ENCODE results near the gene PRKCH. TPM values are rescaled to one million over a fixed set of nuclear protein-coding genes. Genes with fewer than 3 reads are reported as not detected.
"Not testable (repeated sequence)": the region's sequence is repeated elsewhere in the genome, so short reads cannot be mapped to it uniquely, and the experiment has no call there.

The PRKCH gene
- total RNA-seq, 3 donors from 2014 or later (not counting 1 experiment from before 2014, with no cell fraction given): 610 to 756 (median 618) TPM

DNA sequence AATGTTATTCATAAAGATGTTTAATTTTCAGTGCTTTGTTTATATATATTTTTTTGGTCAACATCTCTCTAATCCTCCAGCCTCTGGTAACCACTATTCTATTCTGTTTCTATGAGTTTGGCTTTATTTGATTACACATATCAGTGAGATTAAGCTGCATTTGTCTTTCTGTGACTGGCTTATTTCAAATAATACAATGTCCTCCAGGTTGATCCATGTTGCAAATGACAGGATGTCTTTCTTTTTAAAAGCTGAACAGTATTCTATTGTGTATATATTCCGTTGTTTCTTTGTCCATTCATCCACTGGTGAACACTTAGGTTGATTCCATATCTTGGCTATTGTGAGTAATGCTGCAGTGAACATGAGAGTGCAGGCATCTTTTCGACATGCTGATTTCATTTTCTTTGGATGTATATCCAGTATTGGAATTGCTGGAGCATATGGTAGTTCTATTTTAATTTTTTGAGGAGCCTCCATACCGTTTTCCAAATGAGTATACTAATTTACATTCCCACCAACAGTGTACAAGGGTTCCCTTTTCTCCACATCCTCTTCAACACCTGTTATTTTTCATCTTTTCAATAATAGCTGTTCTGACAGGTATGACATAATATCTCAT is 142.4 kb downstream of the PRKCH start:
- intact Hi-C loops (cut with micrococcal nuclease): no loop called here
- Mint-ChIP-seq H3K27me3 (ENCODE audit: low read depth in 2 of 2) (no peaks in the 10 kb centered on the region), H3K4me3 (no peak overlapping the region), H3K9me3 (peaks cover 0 to 2% of the 10 kb centered on the region in 2 donors), H3K36me3 (peaks cover 25% of the 10 kb centered on the region), H3K4me1 (peaks cover 61 to 72% of the 10 kb centered on the region in 2 donors), H3K27ac (no peak overlapping the region)
- Histone ChIP-seq H3K36me3 (ENCODE audit: control insufficient read depth, insufficient read depth, low read length) (peaks cover 62% of the 10 kb centered on the region), H3K27ac (ENCODE audit: low read length) (no peak overlapping the region), H3K27me3 (ENCODE audit: control insufficient read depth, insufficient read depth, low read length) (no peaks in the 10 kb centered on the region), H3K4me1 (ENCODE audit: control insufficient read depth, insufficient read depth, low read length) (peaks cover 28% of the 10 kb centered on the region), H3K4me3 (ENCODE audit: low read length) (no peak overlapping the region), H3K9me3 (ENCODE audit: control insufficient read depth, insufficient read depth, low read length) (no peaks in the 10 kb centered on the region)
- 96% methylated on average over 2 of the region's 3 CpGs for WGBS (ENCODE audit: insufficient coverage)
- ATAC-seq (no peak), DNase-seq (no peak)
- TF ChIP-seq, protein P1, sequence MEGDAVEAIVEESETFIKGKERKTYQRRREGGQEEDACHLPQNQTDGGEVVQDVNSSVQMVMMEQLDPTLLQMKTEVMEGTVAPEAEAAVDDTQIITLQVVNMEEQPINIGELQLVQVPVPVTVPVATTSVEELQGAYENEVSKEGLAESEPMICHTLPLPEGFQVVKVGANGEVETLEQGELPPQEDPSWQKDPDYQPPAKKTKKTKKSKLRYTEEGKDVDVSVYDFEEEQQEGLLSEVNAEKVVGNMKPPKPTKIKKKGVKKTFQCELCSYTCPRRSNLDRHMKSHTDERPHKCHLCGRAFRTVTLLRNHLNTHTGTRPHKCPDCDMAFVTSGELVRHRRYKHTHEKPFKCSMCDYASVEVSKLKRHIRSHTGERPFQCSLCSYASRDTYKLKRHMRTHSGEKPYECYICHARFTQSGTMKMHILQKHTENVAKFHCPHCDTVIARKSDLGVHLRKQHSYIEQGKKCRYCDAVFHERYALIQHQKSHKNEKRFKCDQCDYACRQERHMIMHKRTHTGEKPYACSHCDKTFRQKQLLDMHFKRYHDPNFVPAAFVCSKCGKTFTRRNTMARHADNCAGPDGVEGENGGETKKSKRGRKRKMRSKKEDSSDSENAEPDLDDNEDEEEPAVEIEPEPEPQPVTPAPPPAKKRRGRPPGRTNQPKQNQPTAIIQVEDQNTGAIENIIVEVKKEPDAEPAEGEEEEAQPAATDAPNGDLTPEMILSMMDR (IDR thresholded peaks at IDR 0.05): no peak

DNA sequence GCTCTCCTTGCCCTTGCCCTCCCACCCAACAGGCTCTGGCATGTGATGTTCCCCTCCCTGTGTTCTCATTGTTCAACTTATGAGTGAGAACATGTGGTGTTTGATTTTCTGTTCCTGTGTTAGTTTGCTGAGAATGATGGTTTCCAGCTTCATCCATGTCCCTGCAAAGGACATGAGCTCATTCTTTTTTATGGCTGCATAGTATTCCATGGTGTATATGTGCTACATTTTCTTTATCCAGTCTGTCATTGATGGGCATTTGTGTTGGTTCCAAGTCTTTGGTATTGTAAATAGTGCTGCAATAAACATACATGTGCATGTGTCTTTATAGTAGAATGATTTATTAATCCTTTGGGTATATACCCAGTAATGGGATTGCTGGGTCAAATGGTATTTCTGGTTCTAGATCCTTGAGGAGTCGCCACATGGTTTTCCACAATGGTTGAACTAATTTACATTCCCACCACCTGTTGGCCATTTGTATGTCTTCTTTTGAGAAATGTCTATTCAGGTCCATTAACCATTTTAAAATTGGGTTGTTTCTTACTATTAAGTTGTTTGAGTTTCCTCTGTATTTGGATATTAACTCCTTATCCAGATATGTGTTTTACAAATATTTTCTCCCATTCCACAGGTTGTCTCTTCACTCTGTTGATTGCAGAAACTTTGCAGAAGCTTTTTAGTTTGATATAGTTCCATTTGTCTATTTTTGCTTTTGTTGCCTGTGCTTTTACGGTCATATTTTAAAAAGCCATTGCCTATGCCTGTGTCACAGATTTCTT is 143.4 kb downstream of the PRKCH start:
- H3K9me3 ChIP-seq (ENCODE audit: control insufficient read depth, insufficient read depth, low read length); H3K27me3 ChIP-seq (ENCODE audit: control insufficient read depth, insufficient read depth, low read length); H3K4me3 ChIP-seq (ENCODE audit: low read length); DNase-seq; H3K4me3 Mint-ChIP-seq; H3K9me3 Mint-ChIP-seq; ATAC-seq; H3K27ac ChIP-seq (ENCODE audit: low read length); H3K27me3 Mint-ChIP-seq (ENCODE audit: low read depth in 2 of 2); intact Hi-C loops (cut with micrococcal nuclease); H3K27ac Mint-ChIP-seq: not testable (repeated sequence)
- H3K4me1 Mint-ChIP-seq: peaks cover 64 to 78% of the 10 kb centered on the region in 2 donors
- WGBS (ENCODE audit: insufficient coverage): 100% methylated on average over 1 of the region's 2 CpGs
- H3K36me3 Mint-ChIP-seq: peaks cover 17% of the 10 kb centered on the region
- H3K4me1 ChIP-seq (ENCODE audit: control insufficient read depth, insufficient read depth, low read length): peaks cover 33% of the 10 kb centered on the region
- peaks cover 58% of the 10 kb centered on the region for H3K36me3 ChIP-seq (ENCODE audit: control insufficient read depth, insufficient read depth, low read length)

DNA sequence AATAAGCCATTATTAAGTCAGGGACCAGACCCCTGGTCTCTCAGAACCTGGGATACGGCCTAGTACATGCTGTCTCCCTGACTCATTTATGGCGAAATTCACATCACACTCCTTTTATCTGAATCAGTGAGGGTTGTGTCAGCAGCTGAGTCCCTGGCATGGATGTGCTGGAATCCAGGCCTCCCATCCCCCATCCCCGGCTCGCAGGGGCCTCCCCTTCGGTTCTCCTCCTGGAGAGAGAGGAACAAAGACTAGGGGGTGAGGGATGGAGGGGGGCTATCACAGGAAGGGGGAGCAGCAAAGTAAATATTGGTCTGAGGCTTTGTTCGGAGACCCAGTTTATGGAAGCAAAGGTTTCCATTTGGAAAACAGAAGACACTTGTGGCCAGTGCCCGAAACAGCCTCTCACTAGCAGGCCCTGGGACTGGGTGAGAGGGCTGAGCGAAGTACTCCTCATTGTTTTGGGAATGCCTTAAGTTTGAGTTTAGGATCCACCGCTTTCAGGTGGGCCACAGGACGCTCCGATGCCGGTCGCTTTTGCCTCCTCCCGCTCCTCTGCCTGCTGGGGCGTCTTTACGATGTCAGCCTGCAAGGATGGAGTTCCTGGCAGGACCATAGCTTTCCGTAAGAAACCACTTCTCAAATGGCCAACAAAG is 145.0 kb downstream of the PRKCH start:
- H3K9me3 ChIP-seq (ENCODE audit: control insufficient read depth, insufficient read depth, low read length): no peaks in the 10 kb centered on the region
- DNase-seq: no peak
- peaks cover 41% of the 10 kb centered on the region for H3K4me1 ChIP-seq (ENCODE audit: control insufficient read depth, insufficient read depth, low read length)
- intact Hi-C loops (cut with micrococcal nuclease): no loop called here
- no peaks in the 10 kb centered on the region for H3K27me3 ChIP-seq (ENCODE audit: control insufficient read depth, insufficient read depth, low read length)
- H3K9me3 Mint-ChIP-seq: no peaks in the 10 kb centered on the region
- H3K27ac Mint-ChIP-seq: no peak overlapping the region
- H3K4me1 Mint-ChIP-seq: peaks cover 69 to 92% of the 10 kb centered on the region in 2 donors
- H3K4me3 ChIP-seq (ENCODE audit: low read length): no peak overlapping the region
- H3K27ac ChIP-seq (ENCODE audit: low read length): no peak overlapping the region
- peaks cover 49% of the 10 kb centered on the region for H3K36me3 ChIP-seq (ENCODE audit: control insufficient read depth, insufficient read depth, low read length)
- no peak for ATAC-seq
- H3K36me3 Mint-ChIP-seq: peaks cover 17% of the 10 kb centered on the region
- TF ChIP-seq, protein P1 (IDR thresholded peaks at IDR 0.05): no peak
- WGBS (ENCODE audit: insufficient coverage): 89% methylated on average over 16 of the region's 17 CpGs
- no peak overlapping the region for H3K4me3 Mint-ChIP-seq
- H3K27me3 Mint-ChIP-seq (ENCODE audit: low read depth in 2 of 2): no peaks in the 10 kb centered on the region

DNA sequence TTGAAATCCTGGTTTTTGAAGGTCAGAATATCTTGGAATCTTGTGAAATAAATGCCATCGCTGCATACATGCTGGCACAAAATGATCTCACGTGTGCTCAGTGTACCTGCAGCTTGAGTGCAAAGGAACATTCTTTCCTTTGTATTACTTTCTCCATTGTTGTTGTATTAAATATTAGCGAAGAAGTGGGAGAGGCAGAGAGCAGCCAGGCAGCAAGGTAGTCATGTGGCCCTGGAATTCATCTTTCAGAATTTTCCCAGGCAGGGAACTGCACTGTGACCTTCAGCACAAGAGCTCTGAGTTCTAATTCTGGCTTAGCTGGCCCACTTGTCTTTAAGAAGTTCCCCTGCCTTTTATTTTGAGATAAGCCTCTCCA is 145.5 kb downstream of the PRKCH start:
- Mint-ChIP-seq H3K27me3 (ENCODE audit: low read depth in 2 of 2) (no peaks in the 10 kb centered on the region), H3K4me3 (no peak overlapping the region), H3K4me1 (peaks cover 69 to 92% of the 10 kb centered on the region in 2 donors), H3K27ac (no peak overlapping the region), H3K9me3 (no peaks in the 10 kb centered on the region), H3K36me3 (peaks cover 17% of the 10 kb centered on the region)
- TF ChIP-seq, protein P1 (IDR thresholded peaks at IDR 0.05): no peak
- H3K27me3 ChIP-seq (ENCODE audit: control insufficient read depth, insufficient read depth, low read length): no peaks in the 10 kb centered on the region
- intact Hi-C loops (cut with micrococcal nuclease): no loop called here
- no peaks in the 10 kb centered on the region for H3K9me3 ChIP-seq (ENCODE audit: control insufficient read depth, insufficient read depth, low read length)
- no peak overlapping the region for H3K4me3 ChIP-seq (ENCODE audit: low read length)
- DNase-seq: no peak
- ATAC-seq: no peak
- WGBS (ENCODE audit: insufficient coverage): 97% methylated on average over 2 of the region's 3 CpGs
- H3K27ac ChIP-seq (ENCODE audit: low read length): no peak overlapping the region
- peaks cover 45% of the 10 kb centered on the region for H3K4me1 ChIP-seq (ENCODE audit: control insufficient read depth, insufficient read depth, low read length)
- peaks cover 45% of the 10 kb centered on the region for H3K36me3 ChIP-seq (ENCODE audit: control insufficient read depth, insufficient read depth, low read length)

Measured in natural killer cell (primary cell).